Islet of Langerhans (tissue), 1 donor: ENCODE results near the gene GPR37.

Experiments
- FAIRE-seq: peaks from one replicate; lab custom pipeline; 2011; peaks lifted over from hg19 to GRCh38; lab: Jason Lieb, UNC

The GPR37 gene

GRCh38 chr7:124765401-124766352 is at the start of gene GPR37:
GPR37 (minus strand) TSS chr7:124765792; CDS start chr7:124764976, 816 bp downstream.
- FAIRE-seq, result no peak

- no peak for FAIRE-seq
Measured at GRCh38 chr7:124813994-124814798, 48.6 kb upstream of the GPR37 start.

- no peak for FAIRE-seq
Measured at GRCh38 chr7:124812764-124813163, 47.2 kb upstream of the GPR37 start.

- no peak for FAIRE-seq
Measured at GRCh38 chr7:124811341-124811740, 45.7 kb upstream of the GPR37 start.

- no peak for FAIRE-seq
Measured at GRCh38 chr7:124810605-124811004, 45.0 kb upstream of the GPR37 start.

- no peak for FAIRE-seq
Measured at GRCh38 chr7:124808206-124808605, 42.6 kb upstream of the GPR37 start.

GRCh38 chr7:124801330-124801895 is 35.8 kb upstream of the GPR37 start:
- FAIRE-seq, result no peak

GRCh38 chr7:124800386-124800785 is 34.8 kb upstream of the GPR37 start:
- FAIRE-seq, result no peak

GRCh38 chr7:124799448-124799847 is 33.9 kb upstream of the GPR37 start:
- no peak for FAIRE-seq

- no peak for FAIRE-seq
Measured at GRCh38 chr7:124796771-124797170, 31.2 kb upstream of the GPR37 start.

GRCh38 chr7:124792696-124793095 is 27.1 kb upstream of the GPR37 start:
- FAIRE-seq, result no peak

GRCh38 chr7:124792002-124792401 is 26.4 kb upstream of the GPR37 start:
- FAIRE-seq, result no peak

GRCh38 chr7:124791426-124791825 is 25.8 kb upstream of the GPR37 start:
- FAIRE-seq, result no peak

GRCh38 chr7:124790645-124791044 is 25.1 kb upstream of the GPR37 start:
- no peak for FAIRE-seq

GRCh38 chr7:124785994-124786393 is 20.4 kb upstream of the GPR37 start:
- no peak for FAIRE-seq

GRCh38 chr7:124784879-124785818 is 19.6 kb upstream of the GPR37 start:
- peak; percentile 94 for FAIRE-seq

GRCh38 chr7:124783271-124783670 is 17.7 kb upstream of the GPR37 start:
- FAIRE-seq, result no peak

GRCh38 chr7:124781907-124782734 is 16.5 kb upstream of the GPR37 start:
- no peak for FAIRE-seq

GRCh38 chr7:124781418-124781817 is 15.8 kb upstream of the GPR37 start:
- FAIRE-seq, result no peak

- FAIRE-seq, result no peak
Measured at GRCh38 chr7:124780608-124781007, 15.0 kb upstream of the GPR37 start.

- FAIRE-seq, result no peak
Measured at GRCh38 chr7:124780056-124780455, 14.5 kb upstream of the GPR37 start.
